HepG2 (cell line): ENCODE data around the gene STK32C. TPM values are rescaled to one million over a fixed set of nuclear protein-coding genes. Genes with fewer than 3 reads are reported as not detected.
"Not testable (repeated sequence)": the region's sequence is repeated elsewhere in the genome, so short reads cannot be mapped to it uniquely, and the experiment has no call there.

Source experiments
- ATAC-seq: fragments of 200-7000 bp; cut with Tn5 transposase; 3 replicates; pipeline ENCODE4 v1.9.1; 2020; ENCODE audit warnings: mild to moderate bottlenecking, moderate library complexity
- BruUV-seq: library from RNA; stranded (reverse); fragments of 400-500 nt; replicated peaks from 2 replicates; lab custom pipeline; 2021; lab: Mats Ljungman, UMichigan
- CTCF ChIA-PET: fragments of 300-600 bp; formaldehyde crosslinking; extraction: SDS; loops from one replicate; lab custom pipeline; 2021; ENCODE audit warnings: low total read pairs, inconsistent platforms, low intra/inter-chr PET ratio; lab: Yijun Ruan, JAX
- POLR2A ChIA-PET: fragments of 350-600 bp; sonication (Branson Sonifier 250); formaldehyde crosslinking; loops from one replicate; lab custom pipeline; 2020; ENCODE audit warnings: antibody characterized with exemption, inconsistent platforms; lab: Yijun Ruan, JAX
- DNase-seq: peaks from one replicate; pipeline ENCODE4 v3.0.0-alpha.2; 2015; ENCODE audit warnings: low spot score
- FAIRE-seq: peaks from 3 replicates; lab custom pipeline; 2011; peaks lifted over from hg19 to GRCh38; lab: Jason Lieb, UNC
- H2AFZ ChIP-seq: one replicate; pipeline ENCODE4 v1.6.1; 2011; ENCODE audit warnings: low read length, inconsistent platforms
- H3K27ac ChIP-seq: fragments of 300-600 bp; 3 replicates; pipeline ENCODE4 v1.8.0; 2011; ENCODE audit warnings: mixed run types, mild to moderate bottlenecking, mixed read lengths, low read length, inconsistent platforms; ENCODE audit not compliant: insufficient read depth; ENCODE audit errors: extremely low read length
- H3K27me3 ChIP-seq, 2 experiments: fragments of 200-600 bp in 1 of 2; 2 replicates in 1 of 2; 3 replicates in 1 of 2; pipeline versions ENCODE4 v1.6.0 to v1.8.0; 2011; ENCODE audit warnings: low read length in 2 of 2, mild to moderate bottlenecking in 2 of 2, moderate library complexity in 2 of 2, inconsistent platforms in 1 of 2; ENCODE audit not compliant: insufficient read depth in 2 of 2, control insufficient read depth in 1 of 2
- H3K36me3 ChIP-seq, 2 experiments: fragments of 200-600 bp in 1 of 2; replicated peaks in 1 of 2; 2 replicates in 1 of 2; 3 replicates in 1 of 2; pipeline versions ENCODE4 v1.5.1 to v1.8.0; 2011; ENCODE audit warnings: low read length in 2 of 2, inconsistent platforms in 1 of 2; ENCODE audit not compliant: insufficient read depth in 2 of 2, control insufficient read depth in 1 of 2
- H3K4me1 ChIP-seq: 2 replicates; pipeline ENCODE4 v1.5.1; 2012; ENCODE audit warnings: low read length, inconsistent platforms; ENCODE audit not compliant: insufficient read depth
- H3K4me2 ChIP-seq: 2 replicates; pipeline ENCODE4 v1.6.0; 2011; ENCODE audit warnings: low read depth, low read length, inconsistent platforms
- H3K4me3 ChIP-seq, 3 experiments: fragments of 200-600 bp in 1 of 3; sonication (generic), shearing (Covaris generic) in 1 of 3; replicated peaks in 1 of 3; 2 replicates each; pipeline ENCODE4 v1.5.1; 2011 to 2016; ENCODE audit warnings: low read length in 3 of 3, inconsistent platforms in 2 of 3, low read depth in 2 of 3, mild to moderate bottlenecking in 2 of 3, control low read depth in 1 of 3, mixed read lengths in 1 of 3; ENCODE audit not compliant: insufficient read depth in 1 of 3
- H3K79me2 ChIP-seq: one replicate; pipeline ENCODE4 v1.6.1; 2011; ENCODE audit warnings: low read length, inconsistent platforms; ENCODE audit not compliant: insufficient read depth
- H3K9ac ChIP-seq: 2 replicates; pipeline ENCODE4 v1.6.0; 2011; ENCODE audit warnings: mild to moderate bottlenecking, low read depth, low read length, inconsistent platforms; ENCODE audit not compliant: insufficient read depth
- H3K9me3 ChIP-seq: 2 replicates; pipeline ENCODE4 v1.5.1; 2012; ENCODE audit warnings: mild to moderate bottlenecking, low read length
- H4K20me1 ChIP-seq: 2 replicates; pipeline ENCODE4 v1.6.0; 2011; ENCODE audit warnings: inconsistent platforms, mild to moderate bottlenecking, low read length, moderate library complexity; ENCODE audit not compliant: insufficient read depth
- KLF9 ChIP-seq: IDR thresholded peaks from 2 replicates; pipeline ENCODE4 v1.6.1; 2016; ENCODE audit warnings: low read depth
- MED8 ChIP-seq: sonication (generic); formaldehyde crosslinking; IDR thresholded peaks from 2 replicates; pipeline ENCODE4 v1.8.1; 2023; ENCODE audit warnings: mild to moderate bottlenecking, missing genetic modification reagents; ENCODE audit not compliant: insufficient replicate concordance
- MIER3 ChIP-seq: IDR thresholded peaks from 2 replicates; pipeline ENCODE4 v1.6.1; 2016; ENCODE audit warnings: missing compliant biosample characterization, borderline replicate concordance
- ZNF296 ChIP-seq: sonication (generic); formaldehyde crosslinking; conservative IDR thresholded peaks from 2 replicates; pipeline ENCODE4 v1.5.0; 2020; ENCODE audit warnings: mild to moderate bottlenecking, missing genetic modification reagents
- WGBS: methylation state at CpG from one replicate; pipeline ENCODE4 v1.1.6; 2017; ENCODE audit warnings: low lambda C conversion rate; 5-methylcytosine and 5-hydroxymethylcytosine counted together
- in situ Hi-C: cut with HindIII; loops from 2 replicates; pipeline ENCODE4 v1.10.0; 2017; ENCODE audit warnings: low pct_unique_long_range_greater_than_20kb; ENCODE audit not compliant: extremely low pct_ligation_motif_present
- intact Hi-C: fragments of 100-400 bp; cut with micrococcal nuclease; formaldehyde crosslinking; loops from one replicate; pipeline ENCODE4 v1.10.0; 2022; ENCODE audit not compliant: unreplicated experiment
- polyA plus RNA-seq, 8 experiments: library from polyadenylated mRNA; depleted of rRNA in 3 of 8; stranded (reverse) in 7 of 8; unstranded in 1 of 8; fragments of >200 nt; fragmentation: Illumina TruSeq in 4 of 8; extraction: Trizol in 4 of 8; gene quantifications; 2 replicates each; pipeline versions ENCODE4 v1.2.1 to v1.2.3, GENCODE V29; 2011 to 2016; ENCODE audit warnings: low read depth in 4 of 8, missing spikeins in 1 of 8, mixed read lengths in 1 of 8; ENCODE audit not compliant: insufficient read depth in 1 of 8
- total RNA-seq, 5 experiments: library from RNA; depleted of rRNA; stranded (reverse); fragments of >200 nt; fragmentation: Illumina TruSeq; extraction: Trizol; gene quantifications; 2 replicates each; pipeline ENCODE4 v1.2.3, GENCODE V29; 2016; ENCODE audit warnings: low read depth in 1 of 5

Gene STK32C
- total and polyA plus RNA-seq, 2 of the 13 experiments (the other 11 are each of a cell fraction or from before 2014, with no cell fraction given): 10.9 to 19.4 TPM

- TF ChIP-seq MED8 (CRISPR knock-in tag) (no peak), MIER3 (no peak), ZNF296 (CRISPR knock-in tag) (no peak), KLF9 (CRISPR knock-in tag) (no peak)
- TF ChIP-seq, all 625 proteins: peak for 0
Measured at GRCh38 chr10:132162021-132162531, 145.7 kb downstream of the STK32C start (continued).

GRCh38 chr10:132160834-132161622 is 146.7 kb downstream of the STK32C start:
- H3K4me3 ChIP-seq, H3K4me2 ChIP-seq, in situ Hi-C loops, H4K20me1 ChIP-seq, intact Hi-C loops, H3K9me3 ChIP-seq, FAIRE-seq, H3K9ac ChIP-seq, ATAC-seq, H3K27ac ChIP-seq, H2AFZ ChIP-seq, CTCF ChIA-PET, H3K27me3 ChIP-seq, H3K79me2 ChIP-seq, DNase-seq, BruUV-seq, H3K36me3 ChIP-seq, POLR2A ChIA-PET: not testable (repeated sequence)
- WGBS: no CpG with 5 or more reads among the region's 4 CpGs
- peaks cover 11% of the 10 kb centered on the region for H3K4me1 ChIP-seq

GRCh38 chr10:132160231-132160630 is 147.5 kb downstream of the STK32C start:
- H3K4me3 ChIP-seq, H3K4me2 ChIP-seq, H3K36me3 ChIP-seq, ATAC-seq, H3K9ac ChIP-seq, in situ Hi-C loops, H3K79me2 ChIP-seq, POLR2A ChIA-PET, H3K9me3 ChIP-seq, DNase-seq, CTCF ChIA-PET, H2AFZ ChIP-seq, BruUV-seq, H3K27me3 ChIP-seq, H4K20me1 ChIP-seq, H3K27ac ChIP-seq, intact Hi-C loops, FAIRE-seq: not testable (repeated sequence)
- peaks cover 11% of the 10 kb centered on the region for H3K4me1 ChIP-seq

- H3K4me2 ChIP-seq, in situ Hi-C loops, H3K79me2 ChIP-seq, H3K9ac ChIP-seq, H3K9me3 ChIP-seq, H4K20me1 ChIP-seq, POLR2A ChIA-PET, H3K4me3 ChIP-seq, intact Hi-C loops, H3K36me3 ChIP-seq, DNase-seq, FAIRE-seq, H2AFZ ChIP-seq, ATAC-seq, H3K4me1 ChIP-seq, BruUV-seq, H3K27me3 ChIP-seq, CTCF ChIA-PET, H3K27ac ChIP-seq: not testable (repeated sequence)
- 90% methylated on average over 3 of the region's 7 CpGs for WGBS
Measured at GRCh38 chr10:132159302-132160230, 148.2 kb downstream of the STK32C start.
